ENCODE results near the gene NDUFB2. TPM values are rescaled to one million over a fixed set of nuclear protein-coding genes. Genes with fewer than 3 reads are reported as not detected.
"Not testable (repeated sequence)": the region's sequence is repeated elsewhere in the genome, so short reads cannot be mapped to it uniquely, and the experiment has no call there.

The NDUFB2 gene
- total RNA-seq, 1 donor from 2014 or later, result 99.5 TPM

- no peak for DNase-seq (ENCODE audit: low read depth)
- FAIRE-seq, result no peak
- Histone ChIP-seq H3K4me3 (ENCODE audit: low read depth, low read length) (no peak overlapping the region), H3K27me3 (ENCODE audit: control insufficient read depth, insufficient read depth, low read length) (no peaks in the 10 kb centered on the region), H3K36me3 (ENCODE audit: control insufficient read depth, insufficient read depth, low read length) (peaks cover 8% of the 10 kb centered on the region)
- TF ChIP-seq, protein P1, sequence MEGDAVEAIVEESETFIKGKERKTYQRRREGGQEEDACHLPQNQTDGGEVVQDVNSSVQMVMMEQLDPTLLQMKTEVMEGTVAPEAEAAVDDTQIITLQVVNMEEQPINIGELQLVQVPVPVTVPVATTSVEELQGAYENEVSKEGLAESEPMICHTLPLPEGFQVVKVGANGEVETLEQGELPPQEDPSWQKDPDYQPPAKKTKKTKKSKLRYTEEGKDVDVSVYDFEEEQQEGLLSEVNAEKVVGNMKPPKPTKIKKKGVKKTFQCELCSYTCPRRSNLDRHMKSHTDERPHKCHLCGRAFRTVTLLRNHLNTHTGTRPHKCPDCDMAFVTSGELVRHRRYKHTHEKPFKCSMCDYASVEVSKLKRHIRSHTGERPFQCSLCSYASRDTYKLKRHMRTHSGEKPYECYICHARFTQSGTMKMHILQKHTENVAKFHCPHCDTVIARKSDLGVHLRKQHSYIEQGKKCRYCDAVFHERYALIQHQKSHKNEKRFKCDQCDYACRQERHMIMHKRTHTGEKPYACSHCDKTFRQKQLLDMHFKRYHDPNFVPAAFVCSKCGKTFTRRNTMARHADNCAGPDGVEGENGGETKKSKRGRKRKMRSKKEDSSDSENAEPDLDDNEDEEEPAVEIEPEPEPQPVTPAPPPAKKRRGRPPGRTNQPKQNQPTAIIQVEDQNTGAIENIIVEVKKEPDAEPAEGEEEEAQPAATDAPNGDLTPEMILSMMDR (IDR thresholded peaks at IDR 0.05; ENCODE audit: insufficient read depth, low read length, severe bottlenecking), result no peak
Observed at GRCh38 chr7:140689199-140690152, 7.0 kb upstream of the NDUFB2 start.

DNA sequence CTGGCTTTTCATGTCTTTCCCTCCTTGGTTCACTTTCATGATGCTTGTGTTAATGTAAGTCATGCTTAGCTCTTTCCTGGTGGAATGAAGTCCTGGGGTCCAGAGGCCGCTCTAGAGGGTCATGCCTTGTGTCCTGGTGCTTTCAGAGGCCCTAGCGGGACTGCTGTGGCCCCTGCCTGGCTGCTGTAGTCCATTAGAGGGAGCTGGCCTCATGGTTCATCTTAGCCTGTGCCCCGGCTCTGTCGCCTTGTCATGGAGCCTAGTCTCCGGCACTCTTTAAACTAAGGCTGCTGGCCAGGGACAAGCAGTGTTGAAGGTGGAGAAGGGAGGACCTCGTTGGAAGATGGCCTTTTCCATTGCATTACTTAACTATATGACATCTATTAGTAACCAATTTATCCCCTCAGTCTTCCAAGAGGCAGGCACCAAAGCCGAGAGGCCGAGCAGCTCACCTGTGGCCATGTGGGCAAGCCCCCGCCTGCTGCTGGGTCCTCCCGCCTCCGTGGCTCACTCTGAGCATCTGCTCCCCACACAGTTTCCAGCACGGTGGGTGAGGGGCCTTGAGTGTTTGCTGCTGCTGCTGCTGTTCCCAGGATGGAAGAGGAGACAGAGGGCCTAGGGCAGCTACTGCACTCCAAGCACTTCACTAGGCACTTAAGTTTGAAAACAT, 5.0 kb upstream of the NDUFB2 start:
- TF ChIP-seq, protein P1 (IDR thresholded peaks at IDR 0.05; ENCODE audit: insufficient read depth, low read length, severe bottlenecking), result no peak
- H3K27me3 ChIP-seq (ENCODE audit: control insufficient read depth, insufficient read depth, low read length), result no peaks in the 10 kb centered on the region
- peaks cover 7% of the 10 kb centered on the region for H3K36me3 ChIP-seq (ENCODE audit: control insufficient read depth, insufficient read depth, low read length)
- H3K4me3 ChIP-seq (ENCODE audit: low read depth, low read length), result no peak overlapping the region
- no peak for FAIRE-seq
- no peak for DNase-seq (ENCODE audit: low read depth)

DNA sequence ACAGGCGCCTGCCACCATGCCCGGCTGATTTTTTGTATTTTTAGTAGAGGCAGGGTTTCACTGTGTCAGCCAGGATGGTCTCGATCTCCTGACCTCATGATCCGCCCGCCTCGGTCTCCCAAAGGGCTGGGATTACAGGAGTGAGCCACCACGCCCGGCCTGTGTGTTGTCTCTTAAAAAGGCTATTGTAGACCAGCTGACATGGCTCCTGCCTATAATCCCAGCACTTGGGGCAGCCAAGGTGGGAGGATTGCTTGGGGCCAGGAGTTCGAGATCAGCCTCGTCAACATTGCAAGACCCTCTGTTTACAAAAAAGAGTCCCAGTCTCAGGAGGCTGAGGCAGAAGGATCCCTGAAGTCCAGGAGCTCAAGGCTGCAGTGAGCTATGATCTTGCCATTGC, 2.7 kb upstream of the NDUFB2 start:
- not testable (repeated sequence) for H3K36me3 ChIP-seq (ENCODE audit: control insufficient read depth, insufficient read depth, low read length); H3K4me3 ChIP-seq (ENCODE audit: low read depth, low read length); FAIRE-seq; DNase-seq (ENCODE audit: low read depth); H3K27me3 ChIP-seq (ENCODE audit: control insufficient read depth, insufficient read depth, low read length)

DNA sequence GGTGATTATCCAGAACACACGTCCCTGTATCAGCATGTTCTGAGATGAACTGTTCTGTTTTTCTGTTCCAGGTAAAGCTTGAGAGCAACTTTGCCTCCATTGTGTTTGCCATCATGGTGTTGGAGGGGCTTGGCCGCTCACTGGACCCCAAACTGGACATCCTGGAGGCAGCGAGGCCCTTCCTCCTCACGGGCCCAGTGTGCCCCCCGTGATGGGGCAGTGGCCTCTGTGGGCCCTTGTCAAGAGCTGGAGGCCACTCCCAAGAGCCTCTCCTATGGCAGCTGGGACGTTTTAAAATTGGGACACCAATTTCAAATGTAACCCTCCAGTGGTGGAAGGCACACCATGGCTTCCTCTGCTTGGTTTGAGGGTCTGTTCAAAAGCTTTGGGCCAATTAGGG, 1.9 kb upstream of the NDUFB2 start:
- no peak for FAIRE-seq
- Histone ChIP-seq H3K27me3 (ENCODE audit: control insufficient read depth, insufficient read depth, low read length) (no peaks in the 10 kb centered on the region), H3K4me3 (ENCODE audit: low read depth, low read length) (no peak overlapping the region), H3K36me3 (ENCODE audit: control insufficient read depth, insufficient read depth, low read length) (peaks cover 4% of the 10 kb centered on the region)
- TF ChIP-seq, protein P1 (IDR thresholded peaks at IDR 0.05; ENCODE audit: insufficient read depth, low read length, severe bottlenecking), result no peak
- no peak for DNase-seq (ENCODE audit: low read depth)

GRCh38 chr7:140695381-140695780, 1.1 kb upstream of the NDUFB2 start:
- FAIRE-seq, result no peak
- Histone ChIP-seq H3K27me3 (ENCODE audit: control insufficient read depth, insufficient read depth, low read length) (no peaks in the 10 kb centered on the region), H3K4me3 (ENCODE audit: low read depth, low read length) (no peak overlapping the region), H3K36me3 (ENCODE audit: control insufficient read depth, insufficient read depth, low read length) (peaks cover 1% of the 10 kb centered on the region)
- TF ChIP-seq, protein P1 (IDR thresholded peaks at IDR 0.05; ENCODE audit: insufficient read depth, low read length, severe bottlenecking), result no peak
- DNase-seq (ENCODE audit: low read depth), result no peak

DNA sequence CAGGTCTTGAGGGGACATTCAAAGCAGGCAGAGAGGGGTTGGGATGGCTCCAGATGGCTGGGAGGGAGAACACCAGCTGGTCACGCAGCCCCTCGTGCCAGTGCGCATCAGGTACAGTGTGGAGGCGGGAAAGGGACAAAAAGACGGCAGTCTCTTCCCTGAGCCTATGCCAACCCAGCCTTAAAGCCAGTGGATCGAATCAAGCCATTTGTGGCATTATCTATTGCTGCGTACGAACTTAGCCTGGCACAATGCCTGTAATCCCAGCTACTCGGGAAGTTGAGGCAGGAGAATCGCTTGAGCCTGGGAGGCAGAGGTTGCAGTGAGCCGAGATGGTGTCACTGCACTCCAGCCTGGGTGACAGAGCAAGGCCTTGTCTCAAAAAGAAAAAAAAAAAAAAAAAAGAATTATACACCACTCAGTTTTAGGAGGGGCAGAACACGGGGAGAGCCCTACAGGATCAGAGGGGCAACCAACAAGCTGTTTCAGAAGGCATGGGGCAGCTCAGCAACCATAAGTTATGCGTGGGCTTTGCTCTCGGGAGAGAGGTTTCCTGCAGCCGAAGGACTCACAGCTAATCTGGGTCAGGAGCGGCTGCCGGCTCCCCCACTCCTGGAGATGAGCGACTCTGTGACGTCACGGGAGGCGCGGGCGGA, 356 bp upstream of the NDUFB2 start:
- no peak for FAIRE-seq
- Histone ChIP-seq H3K27me3 (ENCODE audit: control insufficient read depth, insufficient read depth, low read length) (no peaks in the 10 kb centered on the region), H3K36me3 (ENCODE audit: control insufficient read depth, insufficient read depth, low read length) (peaks cover 1% of the 10 kb centered on the region), H3K4me3 (ENCODE audit: low read depth, low read length) (peak overlapping the region; percentile 97)
- peak; percentile 72 for DNase-seq (ENCODE audit: low read depth)
- TF ChIP-seq, protein P1 (IDR thresholded peaks at IDR 0.05; ENCODE audit: insufficient read depth, low read length, severe bottlenecking), result no peak

Measured in bronchial epithelial cell (primary cell).